ENCODE results near the gene USP37. TPM values are rescaled to one million over a fixed set of nuclear protein-coding genes. Genes with fewer than 3 reads are reported as not detected.
A peak's percentile ranks its signal among the peaks of the same experiment; 100 is the strongest.

Gene USP37
- total RNA-seq, 1 donor from 2014 or later, result 12.7 TPM

GRCh38 chr2:218518876-218519275 lies 49.3 kb downstream of the USP37 start:
- Mint-ChIP-seq H3K9me3 (ENCODE audit: unreplicated experiment) (no peaks in the 10 kb centered on the region), H3K4me1 (ENCODE audit: low read depth, unreplicated experiment) (no peaks in the 10 kb centered on the region), H3K27ac (ENCODE audit: unreplicated experiment) (no peak overlapping the region), H3K27me3 (ENCODE audit: unreplicated experiment) (no peaks in the 10 kb centered on the region), H3K36me3 (ENCODE audit: unreplicated experiment) (peaks cover 5% of the 10 kb centered on the region), H3K4me3 (ENCODE audit: unreplicated experiment) (no peak overlapping the region)
- no peak for TF ChIP-seq CTCF (IDR thresholded peaks at IDR 0.05; ENCODE audit: partially characterized antibody, unreplicated experiment)
- no peak for DNase-seq

GRCh38 chr2:218517434-218518206 lies 50.5 kb downstream of the USP37 start:
- TF ChIP-seq CTCF (IDR thresholded peaks at IDR 0.05; ENCODE audit: partially characterized antibody, unreplicated experiment), result no peak
- no peaks in the 10 kb centered on the region for H3K36me3 Mint-ChIP-seq (ENCODE audit: unreplicated experiment)
- no peaks in the 10 kb centered on the region for H3K27me3 Mint-ChIP-seq (ENCODE audit: unreplicated experiment)
- no peaks in the 10 kb centered on the region for H3K4me1 Mint-ChIP-seq (ENCODE audit: low read depth, unreplicated experiment)
- H3K27ac Mint-ChIP-seq (ENCODE audit: unreplicated experiment), result no peak overlapping the region
- no peaks in the 10 kb centered on the region for H3K9me3 Mint-ChIP-seq (ENCODE audit: unreplicated experiment)
- no peak for DNase-seq
- no peak overlapping the region for H3K4me3 Mint-ChIP-seq (ENCODE audit: unreplicated experiment)

- Mint-ChIP-seq H3K9me3 (ENCODE audit: unreplicated experiment) (no peaks in the 10 kb centered on the region), H3K27me3 (ENCODE audit: unreplicated experiment) (no peaks in the 10 kb centered on the region), H3K36me3 (ENCODE audit: unreplicated experiment) (no peaks in the 10 kb centered on the region), H3K27ac (ENCODE audit: unreplicated experiment) (no peak overlapping the region), H3K4me3 (ENCODE audit: unreplicated experiment) (no peak overlapping the region), H3K4me1 (ENCODE audit: low read depth, unreplicated experiment) (no peaks in the 10 kb centered on the region)
- TF ChIP-seq CTCF (IDR thresholded peaks at IDR 0.05; ENCODE audit: partially characterized antibody, unreplicated experiment), result peak; percentile 32
- no peak for DNase-seq
Measured at GRCh38 chr2:218516614-218517013, 51.5 kb downstream of the USP37 start.

DNA sequence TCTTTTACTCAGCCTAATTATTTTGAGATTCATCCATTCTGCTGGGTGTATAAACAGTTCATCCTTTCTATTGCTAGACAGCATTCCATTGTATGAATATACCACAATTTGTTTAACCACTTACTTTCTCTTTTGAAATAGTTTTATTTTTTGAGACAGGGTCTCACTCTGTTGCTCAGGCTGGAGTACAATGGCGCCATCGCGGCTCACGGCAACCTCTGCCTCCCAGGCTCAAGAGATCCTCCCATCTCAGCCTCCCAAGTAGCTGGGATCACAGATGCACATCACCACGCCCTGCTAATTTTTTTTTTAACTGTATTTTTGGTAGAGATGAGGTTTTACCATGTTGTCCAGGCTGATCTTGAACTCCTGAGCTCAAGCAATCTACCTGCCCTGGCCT lies 54.5 kb downstream of the USP37 start:
- TF ChIP-seq CTCF (IDR thresholded peaks at IDR 0.05; ENCODE audit: partially characterized antibody, unreplicated experiment), result no peak
- DNase-seq, result no peak
- Mint-ChIP-seq H3K36me3 (ENCODE audit: unreplicated experiment) (no peaks in the 10 kb centered on the region), H3K4me3 (ENCODE audit: unreplicated experiment) (no peak overlapping the region), H3K27me3 (ENCODE audit: unreplicated experiment) (no peaks in the 10 kb centered on the region), H3K27ac (ENCODE audit: unreplicated experiment) (no peak overlapping the region), H3K9me3 (ENCODE audit: unreplicated experiment) (no peaks in the 10 kb centered on the region), H3K4me1 (ENCODE audit: low read depth, unreplicated experiment) (no peaks in the 10 kb centered on the region)

GRCh38 chr2:218508299-218508698 lies 59.9 kb downstream of the USP37 start:
- H3K27me3 Mint-ChIP-seq (ENCODE audit: unreplicated experiment), result no peaks in the 10 kb centered on the region
- H3K4me1 Mint-ChIP-seq (ENCODE audit: low read depth, unreplicated experiment), result no peaks in the 10 kb centered on the region
- no peak overlapping the region for H3K4me3 Mint-ChIP-seq (ENCODE audit: unreplicated experiment)
- TF ChIP-seq CTCF (IDR thresholded peaks at IDR 0.05; ENCODE audit: partially characterized antibody, unreplicated experiment), result no peak
- H3K9me3 Mint-ChIP-seq (ENCODE audit: unreplicated experiment), result no peaks in the 10 kb centered on the region
- H3K27ac Mint-ChIP-seq (ENCODE audit: unreplicated experiment), result no peak overlapping the region
- no peak for DNase-seq
- H3K36me3 Mint-ChIP-seq (ENCODE audit: unreplicated experiment), result no peaks in the 10 kb centered on the region
